HG03558 (cell line): Measurements from ENCODE around the gene RMDN3.

Experiments
- ATAC-seq: cut with Tn5 transposase; IDR thresholded peaks from one replicate; pipeline ENCODE4 v1.9.1; 2021; ENCODE audit warnings: moderate number of reproducible peaks; ENCODE audit not compliant: unreplicated experiment; ENCODE audit errors: extremely low read depth

Gene RMDN3

GRCh38 chr15:40750885-40751284 lies 4.2 kb downstream of the RMDN3 start:
- ATAC-seq: no peak

DNA sequence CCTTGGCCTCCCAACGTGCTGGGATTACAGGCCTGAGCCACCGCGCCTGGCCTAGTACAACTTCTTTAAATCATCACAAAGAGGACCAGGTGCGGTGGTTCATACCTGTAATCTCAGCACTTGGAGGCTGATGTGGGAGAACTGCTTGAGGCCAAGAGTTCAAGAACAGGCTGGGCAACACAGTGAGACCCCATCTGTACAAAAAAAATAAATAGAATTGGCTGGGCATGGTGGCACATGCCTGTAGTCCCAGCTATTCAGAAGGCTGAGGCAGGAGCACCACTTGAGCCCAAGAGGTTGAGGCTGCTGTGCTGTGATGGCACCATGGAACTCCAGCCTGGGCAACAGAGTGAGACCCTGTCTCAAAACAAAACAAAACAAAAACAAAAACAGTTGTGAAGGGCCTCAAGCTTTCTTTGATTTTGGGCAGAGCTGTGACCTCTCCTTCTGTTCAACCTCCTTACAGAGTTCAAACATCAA lies 5.9 kb downstream of the RMDN3 start:
- ATAC-seq: no peak

DNA sequence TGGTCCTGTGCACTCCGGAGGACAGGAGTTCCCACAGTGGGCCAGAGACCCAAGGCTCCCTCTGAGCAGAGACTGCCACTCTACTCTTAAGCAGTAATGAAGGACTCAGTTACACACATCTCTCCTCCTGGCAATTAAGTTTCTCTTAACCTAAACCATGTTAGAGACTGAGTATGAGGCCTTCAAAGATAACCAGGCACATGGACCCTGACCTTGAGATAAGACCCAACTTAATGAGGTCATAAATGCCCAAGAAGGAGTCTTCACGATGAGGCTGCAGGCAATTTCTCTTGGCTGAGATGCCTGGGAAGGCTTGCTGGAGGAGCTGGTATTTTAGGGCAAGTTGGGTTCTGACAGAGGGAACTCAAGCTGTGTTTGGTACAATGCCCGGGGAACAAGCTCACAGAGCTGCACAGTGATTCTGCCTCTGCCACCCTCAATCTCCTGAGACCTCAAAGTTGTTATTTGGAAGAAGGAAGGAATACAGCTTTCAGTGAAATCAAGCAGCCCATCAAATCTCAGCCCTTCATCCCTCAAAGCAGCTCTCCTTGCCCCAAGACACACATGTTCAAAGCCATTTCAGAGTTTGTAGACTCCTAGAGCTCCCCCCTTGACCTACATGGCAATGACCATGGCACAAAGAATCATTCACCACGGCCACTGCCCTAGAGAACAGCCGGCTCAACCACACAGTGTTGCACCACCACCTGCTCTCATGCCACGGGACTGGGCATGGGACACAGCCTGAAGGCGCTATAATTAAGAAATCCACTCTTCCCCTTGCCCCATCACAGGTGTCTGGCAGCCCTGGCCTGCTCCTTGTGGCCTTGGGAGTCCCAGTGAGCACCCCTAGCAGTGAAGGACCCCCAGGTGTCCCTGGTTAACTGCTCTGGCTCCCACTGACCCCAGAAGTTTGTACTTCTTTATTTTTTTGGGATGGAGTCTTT lies 7.1 kb downstream of the RMDN3 start:
- no peak for ATAC-seq

- ATAC-seq: no peak
Observed at GRCh38 chr15:40746916-40747418, 8.1 kb downstream of the RMDN3 start.

DNA sequence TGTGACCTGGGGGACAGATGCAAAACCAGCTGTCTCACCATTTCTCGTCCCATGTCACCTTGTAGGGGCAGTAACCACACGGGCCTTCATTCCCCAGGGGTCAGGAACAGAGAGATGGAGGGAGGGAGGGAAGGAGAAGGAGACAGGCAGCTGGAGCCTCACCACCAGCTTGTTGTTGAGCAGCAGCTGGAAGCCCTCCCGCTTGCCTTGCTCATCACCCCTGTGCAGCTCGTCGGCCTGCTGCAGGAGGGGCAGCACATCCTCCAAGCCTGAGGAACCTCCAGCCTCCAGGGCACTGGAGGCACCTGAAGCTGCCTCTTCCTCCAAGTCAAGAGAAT lies 10.3 kb downstream of the RMDN3 start:
- no peak for ATAC-seq

DNA sequence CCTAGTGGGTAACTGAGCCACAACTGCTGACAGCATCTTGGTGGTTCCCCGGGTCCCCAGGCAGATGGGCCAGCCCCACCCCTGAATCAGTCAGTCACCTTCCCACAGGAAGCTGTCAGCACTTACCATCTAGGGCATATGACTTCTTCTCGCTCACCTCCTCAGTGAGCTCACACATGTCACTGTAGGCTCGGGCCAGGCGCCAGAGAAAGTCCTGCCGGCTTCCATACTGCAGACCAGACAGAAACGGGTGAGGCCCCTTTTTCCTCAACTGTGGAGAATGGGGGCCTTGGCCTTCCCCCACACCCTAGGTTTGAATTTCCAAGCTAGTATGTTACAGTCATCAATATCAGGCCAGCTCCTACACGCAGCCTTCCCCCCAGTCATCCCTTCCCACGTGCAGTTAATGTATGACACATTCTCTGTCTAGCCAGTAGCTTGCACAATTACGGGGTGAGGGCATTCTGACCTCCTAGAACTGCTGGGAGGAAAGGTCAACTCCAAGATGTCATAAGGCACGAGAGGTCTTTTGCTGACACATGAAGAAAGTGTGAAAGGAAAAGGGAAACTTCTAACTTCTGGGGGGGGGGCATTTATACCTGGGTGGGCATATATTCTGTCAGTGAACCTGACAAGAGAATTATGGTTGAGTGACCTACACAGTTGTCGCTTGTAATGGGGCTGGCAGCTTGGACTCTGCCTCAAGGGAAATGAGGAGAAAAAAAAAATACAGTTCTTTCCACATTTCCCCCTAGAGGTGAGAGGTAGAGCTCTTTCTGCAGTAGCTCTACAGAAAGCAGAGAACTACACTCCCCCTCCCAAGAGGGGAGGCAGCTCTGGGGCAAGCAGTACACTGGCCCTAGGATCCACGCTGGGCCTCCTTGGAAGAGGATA lies 10.9 kb downstream of the RMDN3 start:
- no peak for ATAC-seq

GRCh38 chr15:40743485-40743901 lies 11.6 kb downstream of the RMDN3 start:
- ATAC-seq: no peak

DNA sequence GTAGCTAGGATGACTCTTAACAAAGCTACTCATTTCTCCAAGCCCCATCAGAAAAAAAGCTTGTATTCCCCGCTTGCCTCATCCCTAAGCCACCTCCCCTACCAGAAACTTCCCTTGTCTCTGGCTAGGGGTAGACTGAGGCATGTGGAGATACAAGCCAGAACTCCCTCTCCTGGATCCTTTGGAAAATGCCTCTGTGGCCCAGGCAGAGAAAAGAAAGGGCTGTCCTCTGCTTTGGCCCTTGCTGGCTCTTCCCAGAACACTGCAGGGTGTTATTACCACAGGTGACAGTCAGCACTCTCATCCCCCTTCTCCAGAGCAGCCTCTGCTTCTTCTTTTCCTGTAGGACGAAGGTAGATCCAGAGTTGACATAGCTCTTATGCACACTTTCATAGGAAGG lies 15.2 kb downstream of the RMDN3 start:
- no peak for ATAC-seq

- no peak for ATAC-seq
Observed at GRCh38 chr15:40739047-40739446, 16.0 kb downstream of the RMDN3 start.

DNA sequence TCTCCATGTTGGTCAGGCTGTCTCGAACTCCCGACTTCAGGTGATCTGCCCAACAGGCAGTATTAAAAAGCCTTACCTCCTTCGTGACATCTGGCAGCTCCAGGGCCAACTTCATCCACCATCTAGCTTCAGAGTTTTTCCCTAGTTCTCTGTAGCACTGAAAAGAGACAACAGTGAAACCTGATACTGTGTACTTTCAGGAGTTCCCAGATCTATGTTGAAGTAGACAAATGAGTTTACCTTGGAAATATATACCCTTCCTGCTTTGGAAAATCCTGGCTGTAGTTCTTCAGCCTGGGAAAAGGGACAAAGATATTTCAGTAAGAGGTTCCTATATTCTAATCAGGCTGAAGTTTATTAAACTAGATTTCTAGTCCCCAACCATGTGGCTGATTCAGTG lies 18.0 kb downstream of the RMDN3 start:
- ATAC-seq: no peak

- ATAC-seq: no peak
Observed at GRCh38 chr15:40736575-40736974, 18.5 kb downstream of the RMDN3 start.

GRCh38 chr15:40731034-40731433 lies 24.0 kb downstream of the RMDN3 start:
- ATAC-seq: no peak

DNA sequence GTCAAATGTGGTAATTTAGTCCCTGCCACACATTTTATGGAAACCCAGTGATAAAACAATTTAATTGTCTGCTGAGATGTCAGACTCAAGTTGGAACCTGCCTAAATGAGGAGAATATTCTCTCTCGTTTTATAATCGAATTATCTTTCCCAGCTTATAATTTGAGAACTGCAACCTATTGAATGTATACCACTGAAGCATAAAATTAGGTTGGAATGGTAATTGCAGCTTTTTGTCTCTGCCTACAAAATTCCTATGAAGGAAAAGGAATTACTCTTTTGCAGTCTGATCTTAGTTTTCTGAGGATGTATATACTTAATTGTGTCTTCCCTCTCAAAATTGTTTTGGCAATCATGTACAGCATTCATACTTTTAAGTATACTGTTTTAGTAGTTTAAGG lies 31.1 kb downstream of the RMDN3 start:
- ATAC-seq: no peak

DNA sequence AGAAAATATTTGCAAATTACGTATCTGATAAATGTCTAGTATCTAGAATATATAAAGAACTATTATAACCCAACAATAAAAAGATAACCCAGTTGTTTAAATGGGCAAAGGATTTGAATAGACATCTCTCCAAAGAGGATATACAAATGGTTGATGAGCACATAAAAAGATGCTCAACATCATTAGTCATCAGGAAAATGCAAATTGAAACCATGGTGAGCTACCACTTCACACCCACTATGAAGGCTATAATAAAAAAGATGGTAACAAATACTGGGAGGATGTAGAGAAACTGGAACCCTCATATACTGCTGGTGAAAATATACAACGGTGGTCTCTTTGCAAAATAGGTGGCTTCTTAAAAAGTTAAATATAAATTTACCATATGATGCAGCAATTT lies 32.1 kb downstream of the RMDN3 start:
- no peak for ATAC-seq

DNA sequence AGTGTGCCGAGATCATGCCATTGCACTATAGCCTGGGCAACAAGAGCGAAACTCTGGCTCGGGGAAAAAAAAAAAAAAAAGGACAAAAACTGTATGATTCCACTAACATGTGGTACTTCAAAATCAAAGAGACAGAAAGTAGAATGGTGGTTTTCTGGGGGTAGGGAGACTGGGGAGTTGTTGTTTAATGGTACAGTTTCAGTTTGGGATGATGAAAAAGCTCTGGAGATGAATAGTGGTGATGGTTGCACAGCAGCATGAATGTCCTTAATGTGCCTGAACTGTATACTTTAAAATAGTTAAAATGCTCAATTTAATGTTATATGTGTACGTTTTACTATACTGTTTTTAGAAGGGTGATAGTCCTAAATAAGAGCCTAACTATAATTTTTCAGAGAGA lies 32.7 kb downstream of the RMDN3 start:
- no peak for ATAC-seq

- no peak for ATAC-seq
Observed at GRCh38 chr15:40721701-40722100, 33.4 kb downstream of the RMDN3 start.

- no peak for ATAC-seq
Observed at GRCh38 chr15:40716165-40716564, 38.9 kb downstream of the RMDN3 start.

- ATAC-seq: no peak
Observed at GRCh38 chr15:40714144-40714543, 40.9 kb downstream of the RMDN3 start.

DNA sequence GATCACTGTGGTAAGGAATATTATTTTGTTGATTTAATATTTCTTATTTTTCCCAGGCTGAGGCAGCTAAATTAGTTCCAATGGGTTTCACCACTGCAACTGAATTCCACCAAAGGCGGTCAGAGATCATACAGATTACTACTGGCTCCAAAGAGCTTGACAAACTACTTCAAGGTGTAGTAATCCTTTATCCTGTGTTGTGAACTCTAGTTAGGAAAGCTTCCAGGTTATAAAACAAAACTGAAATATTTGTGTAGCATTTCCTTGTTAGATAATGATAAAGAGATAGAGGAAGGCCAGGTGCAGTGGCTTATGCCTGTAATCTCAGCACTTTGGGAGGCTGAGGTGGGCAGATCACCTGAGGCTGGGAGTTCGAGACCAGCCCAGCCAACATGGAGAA lies 48.9 kb downstream of the RMDN3 start:
- ATAC-seq: no peak

DNA sequence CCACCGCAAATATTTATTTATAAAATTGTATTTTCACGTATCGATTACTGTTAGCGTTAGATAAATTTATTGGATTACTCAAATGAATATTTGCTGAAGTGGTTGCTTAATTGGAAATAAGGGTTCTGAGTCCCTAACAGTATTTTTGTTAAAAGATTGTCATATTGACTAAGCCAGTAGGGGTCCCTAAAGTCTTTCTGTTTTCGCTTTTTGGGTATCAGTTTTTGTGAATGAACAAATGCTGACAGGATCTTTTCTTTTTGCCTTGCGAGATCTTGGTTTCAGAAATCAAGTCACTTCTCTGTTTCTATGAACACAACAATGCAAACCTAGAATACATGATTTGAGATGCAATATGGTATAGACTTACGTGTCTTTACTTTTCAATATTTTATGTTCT lies 53.0 kb downstream of the RMDN3 start:
- no peak for ATAC-seq

DNA sequence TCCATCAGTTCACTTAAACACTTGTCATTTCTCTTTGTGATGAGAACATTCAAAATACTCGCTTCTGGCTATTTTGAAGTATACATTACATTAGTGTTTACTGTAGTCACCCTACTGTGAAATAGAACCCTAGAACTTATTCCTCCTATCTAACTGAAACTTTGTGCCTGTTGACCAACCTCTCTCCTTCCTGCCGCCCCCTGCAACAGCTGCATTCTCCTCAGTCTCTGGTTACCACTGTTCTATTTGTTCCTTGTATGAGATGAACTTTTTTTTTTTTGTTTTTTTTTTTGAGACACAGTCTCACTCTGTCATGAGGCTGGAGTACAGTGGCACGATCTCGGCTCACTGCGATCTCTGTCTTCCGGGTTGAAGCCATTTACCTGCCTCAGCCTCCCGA lies 57.1 kb downstream of the RMDN3 start:
- no peak for ATAC-seq
